OCI-LY3 (cell line): ENCODE data around the gene ZNF8.

Experiments
- H2AFZ ChIP-seq: fragments of 200-600, 300-600 bp; shearing (Covaris generic); 2 replicates; pipeline ENCODE4 v1.6.0; 2014; ENCODE audit warnings: antibody characterized with exemption, low read depth, low read length
- H3K27ac ChIP-seq: fragments of 200-600, 300-600 bp; sonication (generic); 2 replicates; pipeline ENCODE4 v1.5.1; 2014; ENCODE audit warnings: mild to moderate bottlenecking, low read length, moderate library complexity, mixed read lengths
- H3K27me3 ChIP-seq: fragments of 200-600, 300-600 bp; sonication (generic); 2 replicates; pipeline ENCODE4 v1.6.1; 2014; ENCODE audit warnings: low read depth, low read length, mixed read lengths
- H3K36me3 ChIP-seq: fragments of 200-600, 300-600 bp; sonication (generic); replicated peaks from 2 replicates; pipeline ENCODE3; 2014; ENCODE audit warnings: low read depth, low read length, mixed read lengths
- H3K4me1 ChIP-seq: fragments of 300-600, 200-600 bp; sonication (generic); 2 replicates; pipeline ENCODE4 v1.6.1; 2014; ENCODE audit warnings: low read length, mixed read lengths
- H3K4me2 ChIP-seq: fragments of 200-600, 300-600 bp; sonication (generic); 2 replicates; pipeline ENCODE4 v1.6.1; 2014; ENCODE audit warnings: low read length, mixed read lengths
- H3K4me3 ChIP-seq: fragments of 300-600, 200-600 bp; sonication (generic); 2 replicates; pipeline ENCODE4 v1.5.1; 2014; ENCODE audit warnings: antibody characterized with exemption, mild to moderate bottlenecking, low read length, moderate library complexity
- H3K79me2 ChIP-seq: fragments of 300-600, 200-600 bp; shearing (Covaris generic); 2 replicates; pipeline ENCODE4 v1.6.1; 2014; ENCODE audit warnings: mild to moderate bottlenecking, low read length, mixed read lengths
- H3K9ac ChIP-seq: fragments of 300-600, 200-600 bp; shearing (Covaris generic); 2 replicates; pipeline ENCODE4 v1.6.0; 2014; ENCODE audit warnings: mild to moderate bottlenecking, low read length, moderate library complexity
- H3K9me3 ChIP-seq: fragments of 200-600, 300-600 bp; shearing (Covaris generic); 2 replicates; pipeline ENCODE4 v1.6.1; 2014; ENCODE audit warnings: low read length, mixed read lengths; ENCODE audit not compliant: insufficient read depth
- H4K20me1 ChIP-seq: fragments of 200-600, 300-600 bp; sonication (generic); 2 replicates; pipeline ENCODE4 v1.6.1; 2016; ENCODE audit warnings: low read length, mixed read lengths; ENCODE audit not compliant: insufficient read depth
- CTCF ChIP-seq: fragments of 200-600, 300-600 bp; sonication (generic); IDR thresholded peaks from 2 replicates; pipeline ENCODE4 v1.5.1; 2014; ENCODE audit warnings: antibody characterized with exemption, low read length, low read depth
- EZH2phosphoT487 ChIP-seq: fragments of 200-600 bp; shearing (Covaris generic); IDR thresholded peaks from 2 replicates; pipeline ENCODE4 v1.6.1; 2018; ENCODE audit warnings: antibody characterized with exemption, mixed run types, low read depth

ZNF8 gene

GRCh38 chr19:58294743-58295374 lies 16.1 kb downstream of the ZNF8 start:
- Histone ChIP-seq H3K79me2 (peaks cover 14% of the 10 kb centered on the region), H3K27ac (no peak overlapping the region), H4K20me1 (no peaks in the 10 kb centered on the region), H3K9ac (no peak overlapping the region), H3K9me3 (peaks cover 25% of the 10 kb centered on the region; the same call in 1 of the 2 replicates), H3K4me2 (no peak overlapping the region), H3K4me3 (no peak overlapping the region), H3K4me1 (no peaks in the 10 kb centered on the region), H3K27me3 (no peaks in the 10 kb centered on the region), H2AFZ (no peak overlapping the region), H3K36me3 (peaks cover 86% of the 10 kb centered on the region)
- TF ChIP-seq EZH2phosphoT487: no peak
- no peak for TF ChIP-seq CTCF

- TF ChIP-seq EZH2phosphoT487 (no peak), CTCF (no peak)
- H3K27ac ChIP-seq: no peak overlapping the region
- no peak overlapping the region for H3K4me3 ChIP-seq
- H3K9me3 ChIP-seq: peaks cover 24% of the 10 kb centered on the region; the same call in 1 of the 2 replicates
- H4K20me1 ChIP-seq: no peaks in the 10 kb centered on the region
- H2AFZ ChIP-seq: no peak overlapping the region
- H3K27me3 ChIP-seq: no peaks in the 10 kb centered on the region
- no peak overlapping the region for H3K9ac ChIP-seq
- H3K36me3 ChIP-seq: peaks cover 88% of the 10 kb centered on the region
- H3K79me2 ChIP-seq: peaks cover 15% of the 10 kb centered on the region
- H3K4me2 ChIP-seq: no peak overlapping the region
- no peaks in the 10 kb centered on the region for H3K4me1 ChIP-seq
Observed at GRCh38 chr19:58296104-58296503, 17.3 kb downstream of the ZNF8 start.

GRCh38 chr19:58300620-58301019 lies 21.9 kb downstream of the ZNF8 start:
- Histone ChIP-seq H3K27ac (no peak overlapping the region), H3K27me3 (no peaks in the 10 kb centered on the region), H3K79me2 (peaks cover 35% of the 10 kb centered on the region), H3K4me1 (peaks cover 6% of the 10 kb centered on the region), H4K20me1 (no peaks in the 10 kb centered on the region), H3K4me2 (no peak overlapping the region), H3K9ac (no peak overlapping the region), H3K36me3 (peaks cover 57% of the 10 kb centered on the region), H3K4me3 (no peak overlapping the region), H2AFZ (no peak overlapping the region), H3K9me3 (0 out of 2 replicates have a peak, but pooled peaks cover 3% of the 10 kb centered on the region)
- TF ChIP-seq CTCF (no peak), EZH2phosphoT487 (no peak)

GRCh38 chr19:58304255-58304654 lies 25.5 kb downstream of the ZNF8 start:
- H3K4me2 ChIP-seq: peak overlapping the region; percentile 74
- no peak for TF ChIP-seq EZH2phosphoT487
- TF ChIP-seq CTCF: no peak
- H3K79me2 ChIP-seq: peaks cover 47% of the 10 kb centered on the region
- H3K9me3 ChIP-seq: no peaks in the 10 kb centered on the region
- no peaks in the 10 kb centered on the region for H3K27me3 ChIP-seq
- H3K36me3 ChIP-seq: peaks cover 58% of the 10 kb centered on the region
- peak overlapping the region; percentile 88 for H3K4me3 ChIP-seq
- 0 out of 2 replicates have a peak overlapping the region, but pooled peaks have one; percentile 81 for H2AFZ ChIP-seq
- H3K27ac ChIP-seq: no peak overlapping the region
- no peaks in the 10 kb centered on the region for H4K20me1 ChIP-seq
- H3K9ac ChIP-seq: peak overlapping the region; percentile 60
- H3K4me1 ChIP-seq: peaks cover 13% of the 10 kb centered on the region
